ENCODE measurements around the gene TBC1D3I. TPM values are rescaled to one million over a fixed set of nuclear protein-coding genes. Genes with fewer than 3 reads are reported as not detected.
"Not testable (repeated sequence)": the region's sequence is repeated elsewhere in the genome, so short reads cannot be mapped to it uniquely, and the experiment has no call there.

The TBC1D3I gene
- total RNA-seq, 2 donors from 2014 or later, result not detected

GRCh38 chr17:36215406-36216308 is 48.7 kb downstream of the TBC1D3I start:
- intact Hi-C loops (cut with DNase I); H3K27me3 ChIP-seq; ATAC-seq: not testable (repeated sequence)

GRCh38 chr17:36214918-36215317 is 49.5 kb downstream of the TBC1D3I start:
- TF ChIP-seq CTCF (IDR thresholded peaks at IDR 0.05), result no peak
- TF ChIP-seq POLR2A (IDR thresholded peaks at IDR 0.05), result no peak
- no peaks in the 10 kb centered on the region for H3K36me3 ChIP-seq (replicated peaks in 1 of 2; ENCODE audit: insufficient read depth in 1 of 2, low read depth in 2 of 2)
- H3K27me3 ChIP-seq, result no peaks in the 10 kb centered on the region
- no peaks in the 10 kb centered on the region for H3K9me3 ChIP-seq
- ATAC-seq (no peak), DNase-seq (no peak)
- H3K4me3 ChIP-seq, result no peak overlapping the region
- H3K4me1 ChIP-seq, result no peaks in the 10 kb centered on the region
- H3K27ac ChIP-seq, result no peak overlapping the region
- intact Hi-C loops (cut with DNase I), result no loop called here

More at GRCh38 chr17:36215406-36216308, 48.7 kb downstream of the TBC1D3I start:
- not testable (repeated sequence) for H3K9me3 ChIP-seq; H3K4me1 ChIP-seq; H3K4me3 ChIP-seq; H3K27ac ChIP-seq; DNase-seq; H3K36me3 ChIP-seq (replicated peaks in 1 of 2; ENCODE audit: insufficient read depth in 1 of 2, low read depth in 2 of 2)
- 57 to 65% methylated on average over 7 of the region's 7 CpGs for WGBS, 2 donors

- Histone ChIP-seq H3K36me3 (replicated peaks in 1 of 2; ENCODE audit: insufficient read depth in 1 of 2, low read depth in 2 of 2) (no peaks in the 10 kb centered on the region), H3K4me1 (no peaks in the 10 kb centered on the region), H3K27ac (no peak overlapping the region), H3K27me3 (no peaks in the 10 kb centered on the region), H3K9me3 (no peaks in the 10 kb centered on the region), H3K4me3 (no peak overlapping the region)
- intact Hi-C loops (cut with DNase I), result no loop called here
- ATAC-seq (no peak), DNase-seq (no peak)
- TF ChIP-seq CTCF (IDR thresholded peaks at IDR 0.05), result no peak
- no peak for TF ChIP-seq POLR2A (IDR thresholded peaks at IDR 0.05)
- 43 to 57% methylated on average over 3 of the region's 3 CpGs for WGBS, 2 donors
Measured at GRCh38 chr17:36213695-36214094, 50.7 kb downstream of the TBC1D3I start.

- DNase-seq (no peak), ATAC-seq (no peak)
- TF ChIP-seq CTCF (IDR thresholded peaks at IDR 0.05) (no peak), POLR2A (IDR thresholded peaks at IDR 0.05) (no peak)
- Histone ChIP-seq H3K27ac (no peak overlapping the region), H3K4me1 (no peaks in the 10 kb centered on the region), H3K9me3 (no peaks in the 10 kb centered on the region), H3K36me3 (replicated peaks in 1 of 2; ENCODE audit: insufficient read depth in 1 of 2, low read depth in 2 of 2) (no peaks in the 10 kb centered on the region), H3K4me3 (no peak overlapping the region), H3K27me3 (no peaks in the 10 kb centered on the region)
- intact Hi-C loops (cut with DNase I), result no loop called here
- WGBS, 2 donors, result 74 to 77% methylated on average over 3 of the region's 3 CpGs
Measured at GRCh38 chr17:36212966-36213365, 51.4 kb downstream of the TBC1D3I start.

GRCh38 chr17:36212272-36212605 is 52.1 kb downstream of the TBC1D3I start:
- DNase-seq (no peak), ATAC-seq (no peak)
- TF ChIP-seq CTCF (IDR thresholded peaks at IDR 0.05), result no peak
- TF ChIP-seq POLR2A (IDR thresholded peaks at IDR 0.05), result no peak
- WGBS, 2 donors, result 22 to 44% methylated on average over 4 of the region's 4 CpGs
- Histone ChIP-seq H3K9me3 (no peaks in the 10 kb centered on the region), H3K4me3 (no peak overlapping the region), H3K27ac (no peak overlapping the region), H3K36me3 (replicated peaks in 1 of 2; ENCODE audit: insufficient read depth in 1 of 2, low read depth in 2 of 2) (no peaks in the 10 kb centered on the region), H3K27me3 (no peaks in the 10 kb centered on the region), H3K4me1 (no peaks in the 10 kb centered on the region)
- intact Hi-C loops (cut with DNase I), result no loop called here

- H3K9me3 ChIP-seq; H3K4me3 ChIP-seq; H3K27ac ChIP-seq; H3K27me3 ChIP-seq; H3K4me1 ChIP-seq; intact Hi-C loops (cut with DNase I); DNase-seq; ATAC-seq; H3K36me3 ChIP-seq (replicated peaks in 1 of 2; ENCODE audit: insufficient read depth in 1 of 2, low read depth in 2 of 2): not testable (repeated sequence)
- WGBS, 2 donors, result 41 to 52% methylated on average over 10 of the region's 10 CpGs
Measured at GRCh38 chr17:36211484-36212271, 52.7 kb downstream of the TBC1D3I start.

GRCh38 chr17:36210439-36211211 is 53.7 kb downstream of the TBC1D3I start, which contains the start of gene CCL4L2:
CCL4L2 (plus strand) TSS chr17:36211063.
- ATAC-seq; DNase-seq; intact Hi-C loops (cut with DNase I); H3K27me3 ChIP-seq; H3K4me1 ChIP-seq; H3K27ac ChIP-seq; H3K36me3 ChIP-seq (replicated peaks in 1 of 2; ENCODE audit: insufficient read depth in 1 of 2, low read depth in 2 of 2); H3K9me3 ChIP-seq; H3K4me3 ChIP-seq: not testable (repeated sequence)
- WGBS, 2 donors, result 59 to 72% methylated on average over 7 of the region's 7 CpGs

Measured in body of pancreas (tissue), 4 donors.